H9 (cell line): Measurements from ENCODE around the gene KIAA1549. TPM values are rescaled to one million over a fixed set of nuclear protein-coding genes. Genes with fewer than 3 reads are reported as not detected.

Source experiments
- DNase-seq: peaks from one replicate; pipeline ENCODE4 v3.0.0-alpha.2; 2017
- H2AFZ ChIP-seq: one replicate; pipeline ENCODE4 v1.6.1; 2013; ENCODE audit warnings: mild to moderate bottlenecking, low read length, control low read depth, moderate library complexity
- H2AK5ac ChIP-seq: 2 replicates; pipeline ENCODE4 v1.6.1; 2013; ENCODE audit warnings: low read length, control low read depth, mixed read lengths; ENCODE audit not compliant: insufficient read length
- H2BK120ac ChIP-seq: one replicate; pipeline ENCODE4 v1.6.1; 2013; ENCODE audit warnings: low read depth, mild to moderate bottlenecking, low read length, control low read depth, inconsistent platforms; ENCODE audit not compliant: poor library complexity, severe bottlenecking
- H2BK12ac ChIP-seq: 2 replicates; pipeline ENCODE4 v1.6.1; 2013; ENCODE audit warnings: low read length, control low read depth, mixed read lengths, low read depth; ENCODE audit not compliant: insufficient read length
- H2BK15ac ChIP-seq: 2 replicates; pipeline ENCODE4 v1.6.1; 2013; ENCODE audit warnings: low read depth, low read length, control low read depth
- H2BK20ac ChIP-seq: one replicate; pipeline ENCODE4 v1.6.1; 2013; ENCODE audit warnings: low read depth, mild to moderate bottlenecking, low read length, control low read depth, inconsistent platforms; ENCODE audit not compliant: poor library complexity, severe bottlenecking
- H2BK5ac ChIP-seq: 2 replicates; pipeline ENCODE4 v1.6.1; 2013; ENCODE audit warnings: low read length, control low read depth, mixed read lengths; ENCODE audit not compliant: insufficient read length
- H3K14ac ChIP-seq: 2 replicates; pipeline ENCODE4 v1.6.1; 2013; ENCODE audit warnings: low read length, control low read depth; ENCODE audit not compliant: insufficient read depth
- H3K18ac ChIP-seq: 2 replicates; pipeline ENCODE4 v1.6.1; 2013; ENCODE audit warnings: low read depth, mild to moderate bottlenecking, mixed read lengths, low read length, control low read depth; ENCODE audit not compliant: insufficient read length
- H3K23ac ChIP-seq: 2 replicates; pipeline ENCODE4 v1.6.1; 2013; ENCODE audit warnings: low read length, control low read depth, mixed read lengths, low read depth; ENCODE audit not compliant: insufficient read length
- H3K23me2 ChIP-seq: 2 replicates; pipeline ENCODE4 v1.6.1; 2013; ENCODE audit warnings: low read depth, mild to moderate bottlenecking, mixed read lengths, low read length, control low read depth; ENCODE audit not compliant: insufficient read length, poor library complexity, severe bottlenecking
- H3K27ac ChIP-seq: 2 replicates; pipeline ENCODE4 v1.5.1; 2013; ENCODE audit warnings: low read length, control low read depth, mixed read lengths, low read depth; ENCODE audit not compliant: insufficient read length
- H3K27me3 ChIP-seq: 2 replicates; pipeline ENCODE4 v1.6.1; 2013; ENCODE audit warnings: low read length, control low read depth, inconsistent platforms; ENCODE audit not compliant: insufficient read depth
- H3K4ac ChIP-seq: 2 replicates; pipeline ENCODE4 v1.6.1; 2013; ENCODE audit warnings: low read depth, mild to moderate bottlenecking, control low read depth, inconsistent platforms, low read length, moderate library complexity
- H3K4me1 ChIP-seq: 2 replicates; pipeline ENCODE4 v1.6.1; 2013; ENCODE audit warnings: low read length, control low read depth, inconsistent platforms; ENCODE audit not compliant: insufficient read depth
- H3K4me2 ChIP-seq: 2 replicates; pipeline ENCODE4 v1.6.1; 2013; ENCODE audit warnings: low read length, control low read depth, mixed read lengths; ENCODE audit not compliant: insufficient read length, insufficient read depth
- H3K56ac ChIP-seq: 2 replicates; pipeline ENCODE4 v1.6.1; 2013; ENCODE audit warnings: low read depth, mild to moderate bottlenecking, mixed read lengths, low read length, control low read depth; ENCODE audit not compliant: insufficient read length
- H3K79me1 ChIP-seq: 2 replicates; pipeline ENCODE4 v1.6.1; 2013; ENCODE audit warnings: low read depth, mild to moderate bottlenecking, moderate library complexity, low read length, control low read depth, inconsistent platforms; ENCODE audit not compliant: insufficient read depth, poor library complexity, severe bottlenecking
- H3K79me2 ChIP-seq: 2 replicates; pipeline ENCODE4 v1.6.1; 2013; ENCODE audit warnings: low read length, control low read depth, inconsistent platforms; ENCODE audit not compliant: insufficient read depth
- H3K9ac ChIP-seq: 2 replicates; pipeline ENCODE4 v1.6.1; 2013; ENCODE audit warnings: low read length, control low read depth, mixed read lengths; ENCODE audit not compliant: insufficient read length; ENCODE audit errors: extremely low read depth
- H3K9me3 ChIP-seq: one replicate; pipeline ENCODE4 v1.6.1; 2013; ENCODE audit warnings: low read depth, low read length, inconsistent platforms; ENCODE audit not compliant: control insufficient read depth
- H3T11ph ChIP-seq: one replicate; pipeline ENCODE4 v1.6.1; 2013; ENCODE audit warnings: mild to moderate bottlenecking, low read length, control low read depth, inconsistent platforms
- H4K20me1 ChIP-seq: one replicate; pipeline ENCODE4 v1.6.1; 2013; ENCODE audit not compliant: control insufficient read depth, insufficient read length, insufficient read depth
- H4K5ac ChIP-seq: 2 replicates; pipeline ENCODE4 v1.6.1; 2013; ENCODE audit warnings: low read depth, mild to moderate bottlenecking, mixed read lengths, low read length, control low read depth; ENCODE audit not compliant: insufficient read length
- H4K8ac ChIP-seq: replicated peaks from 2 replicates; pipeline ENCODE4 v1.6.1; 2013; ENCODE audit warnings: low read length, control low read depth, mixed read lengths, low read depth; ENCODE audit not compliant: insufficient read length
- H4K91ac ChIP-seq: 2 replicates; pipeline ENCODE4 v1.6.1; 2013; ENCODE audit warnings: low read depth, mild to moderate bottlenecking, moderate library complexity, mixed read lengths, low read length, control low read depth; ENCODE audit not compliant: insufficient read length
- H3K27ac Mint-ChIP-seq, 3 experiments: 2 replicates in 2 of 3; 3 replicates in 1 of 3; pipeline ENCODE4 v1.8.0; 2020 to 2021; ENCODE audit warnings: mixed read lengths in 3 of 3, mild to moderate bottlenecking in 1 of 3, moderate library complexity in 1 of 3
- H3K27me3 Mint-ChIP-seq: 2 replicates; pipeline ENCODE4 v1.8.0; 2021; ENCODE audit warnings: low read depth, mild to moderate bottlenecking, moderate library complexity, mixed read lengths
- H3K36me3 Mint-ChIP-seq, 3 experiments: 2 replicates in 2 of 3; 3 replicates in 1 of 3; pipeline ENCODE4 v1.8.0; 2020 to 2021; ENCODE audit warnings: low read depth in 3 of 3, mixed read lengths in 3 of 3; ENCODE audit not compliant: insufficient read depth in 1 of 3
- H3K4me1 Mint-ChIP-seq, 2 experiments: 2 replicates each; pipeline ENCODE4 v1.8.0; 2020; ENCODE audit warnings: mixed read lengths in 2 of 2
- H3K4me3 Mint-ChIP-seq, 2 experiments: 2 replicates in 1 of 2; 3 replicates in 1 of 2; pipeline ENCODE4 v1.8.0; 2020 to 2021; ENCODE audit warnings: mild to moderate bottlenecking in 2 of 2, mixed read lengths in 2 of 2, moderate library complexity in 1 of 2
- H3K9me3 Mint-ChIP-seq, 2 experiments: 2 replicates in 1 of 2; 3 replicates in 1 of 2; pipeline ENCODE4 v1.8.0; 2020; ENCODE audit warnings: mild to moderate bottlenecking in 2 of 2, mixed read lengths in 2 of 2, moderate library complexity in 1 of 2
- CTCF ChIP-seq: fragments of 200-600 bp; sonication (generic); conservative IDR thresholded peaks from 3 replicates; pipeline ENCODE4 v1.8.0; 2021; ENCODE audit warnings: antibody characterized with exemption, mild to moderate bottlenecking
- whole genome bisulfite sequencing: extraction: QIAGEN DNeasy Blood & Tissue Kit; methylation state at CpG from one replicate; pipeline ENCODE4 v1.1.7; 2013; ENCODE audit warnings: missing lambda C conversion rate, low lambda C conversion rate, mixed read lengths; ENCODE audit not compliant: insufficient read length; ENCODE audit errors: extremely low coverage; 5-methylcytosine and 5-hydroxymethylcytosine counted together
- total RNA-seq: library from RNA; stranded (reverse); gene quantifications from 2 replicates; pipeline ENCODE4 v1.2.1, GENCODE V29; 2021

The KIAA1549 gene
- total RNA-seq, 1 experiment from 2014 or later, result 11.9 TPM

DNA sequence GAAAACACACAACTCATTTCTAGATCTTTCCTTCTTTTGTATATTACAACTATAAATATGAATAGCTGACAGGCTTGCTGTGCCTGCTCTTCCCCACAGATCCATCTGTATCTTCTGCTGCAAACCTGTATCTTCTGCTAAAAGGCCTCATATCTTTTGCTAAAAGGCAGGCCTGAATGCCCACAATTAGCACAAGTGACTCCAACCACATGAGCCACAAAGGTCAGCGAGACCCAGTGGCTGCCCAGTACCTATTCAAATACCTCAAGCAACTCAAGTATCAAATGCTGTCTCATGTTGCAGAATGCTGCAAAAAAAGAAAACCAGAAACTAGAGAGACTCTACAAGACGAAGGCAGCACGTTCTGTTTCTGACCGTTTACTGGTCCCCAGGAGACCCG is 128.7 kb downstream of the KIAA1549 start:
- Mint-ChIP-seq H3K4me1 (peaks cover 42 to 45% of the 10 kb centered on the region in 2 experiments), H3K9me3 (peaks cover 8 to 9% of the 10 kb centered on the region in 2 experiments; a peak in 4 of 5 replicates), H3K27me3 (no peaks in the 10 kb centered on the region), H3K36me3 (peaks cover 43 to 49% (median 47%) of the 10 kb centered on the region in 3 experiments), H3K27ac (no peak overlapping the region; a peak in 1 of 7 replicates), H3K4me3 (no peak overlapping the region)
- no peak for TF ChIP-seq CTCF
- H3K27ac ChIP-seq, result no peak overlapping the region
- H3K9me3 ChIP-seq, result no peaks in the 10 kb centered on the region
- H3K79me2 ChIP-seq, result no peaks in the 10 kb centered on the region
- H4K8ac ChIP-seq, result no peak overlapping the region
- no peak overlapping the region for H3K14ac ChIP-seq
- H3K4ac ChIP-seq, result no peak overlapping the region
- no peak overlapping the region for H2BK12ac ChIP-seq
- no peak overlapping the region for H2BK5ac ChIP-seq
- no peak overlapping the region for H4K91ac ChIP-seq
- no peak overlapping the region for H2BK120ac ChIP-seq
- no peak overlapping the region for H3K4me2 ChIP-seq
- H2BK20ac ChIP-seq, result no peak overlapping the region
- H4K5ac ChIP-seq, result no peak overlapping the region
- H3K56ac ChIP-seq, result no peak overlapping the region
- H3K9ac ChIP-seq, result no peak overlapping the region
- H2AK5ac ChIP-seq, result no peak overlapping the region
- no peak overlapping the region for H2BK15ac ChIP-seq
- no CpG with 5 or more reads among the region's 5 CpGs for WGBS
- no peaks in the 10 kb centered on the region for H3K23me2 ChIP-seq
- H3K79me1 ChIP-seq, result no peaks in the 10 kb centered on the region
- no peak overlapping the region for H3T11ph ChIP-seq
- no peaks in the 10 kb centered on the region for H4K20me1 ChIP-seq
- no peak overlapping the region for H2AFZ ChIP-seq
- peaks cover 2% of the 10 kb centered on the region; the same call in 1 of the 2 replicates for H3K4me1 ChIP-seq
- no peaks in the 10 kb centered on the region for H3K27me3 ChIP-seq
- no peak for DNase-seq
- H3K23ac ChIP-seq, result no peak overlapping the region
- no peak overlapping the region for H3K18ac ChIP-seq
